GM21529 (cell line): ENCODE data around the gene NEO1.

Source experiments
- ATAC-seq: cut with Tn5 transposase; IDR thresholded peaks from one replicate; pipeline ENCODE4 v1.9.1; 2021; ENCODE audit not compliant: unreplicated experiment

The NEO1 gene

GRCh38 chr15:73051807-73052652 lies at the start of gene NEO1:
Gene NEO1 (plus strand): TSS chr15:73052463. CDS start chr15:73052676, 213 bp downstream.
- peak; percentile 67 for ATAC-seq

- no peak for ATAC-seq
These were observed 47.8 kb upstream of the NEO1 start for GRCh38 chr15:73004462-73004861.

GRCh38 chr15:73005032-73005431 lies 47.2 kb upstream of the NEO1 start:
- ATAC-seq: no peak

- no peak for ATAC-seq
These were observed 46.8 kb upstream of the NEO1 start for GRCh38 chr15:73005446-73005845.

GRCh38 chr15:73006523-73006922 lies 45.7 kb upstream of the NEO1 start:
- ATAC-seq: no peak

GRCh38 chr15:73009066-73010056 lies 42.9 kb upstream of the NEO1 start:
- no peak for ATAC-seq

GRCh38 chr15:73010154-73011152 lies 41.8 kb upstream of the NEO1 start:
- ATAC-seq: no peak

GRCh38 chr15:73014904-73015303 lies 37.4 kb upstream of the NEO1 start:
- ATAC-seq: no peak

- no peak for ATAC-seq
These were observed 36.8 kb upstream of the NEO1 start for GRCh38 chr15:73015493-73015892.

GRCh38 chr15:73017987-73018386 lies 34.3 kb upstream of the NEO1 start:
- no peak for ATAC-seq

GRCh38 chr15:73019154-73019553 lies 33.1 kb upstream of the NEO1 start:
- no peak for ATAC-seq

- ATAC-seq: no peak
These were observed 32.6 kb upstream of the NEO1 start for GRCh38 chr15:73019601-73020146.

GRCh38 chr15:73021139-73021621 lies 31.1 kb upstream of the NEO1 start:
- no peak for ATAC-seq

GRCh38 chr15:73022161-73022560 lies 30.1 kb upstream of the NEO1 start:
- no peak for ATAC-seq

GRCh38 chr15:73023071-73023470 lies 29.2 kb upstream of the NEO1 start:
- no peak for ATAC-seq

- ATAC-seq: no peak
These were observed 28.1 kb upstream of the NEO1 start for GRCh38 chr15:73024168-73024567.

GRCh38 chr15:73026511-73027054 lies 25.7 kb upstream of the NEO1 start:
- no peak for ATAC-seq

GRCh38 chr15:73028031-73028430 lies 24.2 kb upstream of the NEO1 start:
- ATAC-seq: no peak

GRCh38 chr15:73028831-73029451 lies 23.3 kb upstream of the NEO1 start:
- ATAC-seq: no peak
